Endothelial cell of umbilical vein (primary cell): ENCODE results near the gene DDX46. TPM values are rescaled to one million over a fixed set of nuclear protein-coding genes. Genes with fewer than 3 reads are reported as not detected.

Source experiments
- BruUV-seq: library from RNA; stranded (reverse); fragments of 400-500 nt; replicated peaks from 2 replicates; lab custom pipeline; 2021; lab: Mats Ljungman, UMichigan
- CTCF ChIA-PET: fragments of 300-600, 350-600 bp; sonication (Branson Sonifier 250); formaldehyde crosslinking; loops from one replicate; lab custom pipeline; 2021; ENCODE audit warnings: antibody characterized with exemption, inconsistent platforms; lab: Charles Lee
- POLR2A ChIA-PET: fragments of 300-600, 350-600 bp; sonication (Branson Sonifier 250); formaldehyde crosslinking; loops from one replicate; lab custom pipeline; 2021; ENCODE audit warnings: antibody characterized with exemption, inconsistent platforms; lab: Charles Lee
- DNase-seq: peaks from one replicate; pipeline ENCODE4 v3.0.0-alpha.2; 2011; ENCODE audit warnings: low read depth, low spot score
- FAIRE-seq: peaks from 2 replicates; lab custom pipeline; 2011; peaks lifted over from hg19 to GRCh38; lab: Jason Lieb, UNC
- H2AFZ ChIP-seq: 2 replicates; pipeline ENCODE4 v1.6.0; 2012; ENCODE audit warnings: low read depth, low read length, control low read depth, inconsistent platforms
- H3K27ac ChIP-seq: 2 replicates; pipeline ENCODE4 v1.5.1; 2011; ENCODE audit warnings: low read depth, mild to moderate bottlenecking, control low read depth, low read length, moderate library complexity; ENCODE audit not compliant: insufficient read depth
- H3K27me3 ChIP-seq, 2 experiments: 2 replicates each; pipeline versions ENCODE4 v1.6.0 to v1.6.1; 2011; ENCODE audit warnings: low read length in 2 of 2, mixed read lengths in 1 of 2; ENCODE audit not compliant: control insufficient read depth in 2 of 2, insufficient read depth in 2 of 2
- H3K36me3 ChIP-seq, 2 experiments: 2 replicates in 1 of 2; 3 replicates in 1 of 2; pipeline ENCODE4 v1.5.1; 2011; ENCODE audit warnings: low read length in 2 of 2, mild to moderate bottlenecking in 1 of 2, moderate library complexity in 1 of 2; ENCODE audit not compliant: control insufficient read depth in 2 of 2, insufficient read depth in 2 of 2; ENCODE audit errors: extremely low read depth in 1 of 2
- H3K4me1 ChIP-seq: 3 replicates; pipeline ENCODE4 v1.5.1; 2011; ENCODE audit warnings: mild to moderate bottlenecking, low read length; ENCODE audit not compliant: control insufficient read depth, insufficient read depth; ENCODE audit errors: extremely low read depth
- H3K4me2 ChIP-seq: 2 replicates; pipeline ENCODE4 v1.6.1; 2011; ENCODE audit warnings: low read length, control low read depth, mixed read lengths; ENCODE audit not compliant: insufficient read depth
- H3K4me3 ChIP-seq, 3 experiments: fragments of 200-600 bp in 1 of 3; sonication (generic), shearing (Covaris generic) in 1 of 3; replicated peaks in 1 of 3; 2 replicates each; pipeline ENCODE4 v1.5.1; 2011 to 2016; ENCODE audit warnings: control low read depth in 3 of 3, low read length in 3 of 3, mild to moderate bottlenecking in 2 of 3, inconsistent platforms in 1 of 3, low read depth in 1 of 3, moderate library complexity in 1 of 3; ENCODE audit not compliant: insufficient read depth in 1 of 3
- H3K79me2 ChIP-seq: 2 replicates; pipeline ENCODE4 v1.6.0; 2012; ENCODE audit warnings: low read length, inconsistent platforms; ENCODE audit not compliant: control insufficient read depth, insufficient read depth
- H3K9ac ChIP-seq: replicated peaks from 2 replicates; pipeline ENCODE3; 2011; ENCODE audit warnings: low read length, control low read depth; ENCODE audit not compliant: insufficient read depth; ENCODE audit errors: extremely low read depth
- H3K9me1 ChIP-seq: replicated peaks from 3 replicates; pipeline ENCODE4 v1.6.0; 2011; ENCODE audit warnings: mild to moderate bottlenecking, low read length; ENCODE audit not compliant: control insufficient read depth, insufficient read depth; ENCODE audit errors: extremely low read depth
- H3K9me3 ChIP-seq: replicated peaks from 2 replicates; pipeline ENCODE4 v1.5.1; 2012; ENCODE audit warnings: low read length, inconsistent platforms; ENCODE audit not compliant: control insufficient read depth, insufficient read depth
- H4K20me1 ChIP-seq: replicated peaks from 2 replicates; pipeline ENCODE3; 2011; ENCODE audit warnings: mild to moderate bottlenecking, low read length; ENCODE audit not compliant: control insufficient read depth, insufficient read depth; ENCODE audit errors: extremely low read depth
- CTCF ChIP-seq, 2 donors: IDR thresholded peaks; 1 replicate in 1 of 2; 2 replicates in 1 of 2; pipeline ENCODE4 v1.5.1; 2011; ENCODE audit warnings: low read length in 2 of 2, mild to moderate bottlenecking in 2 of 2, moderate library complexity in 2 of 2, control low read depth in 1 of 2, inconsistent platforms in 1 of 2, low read depth in 1 of 2; ENCODE audit not compliant: insufficient read depth in 1 of 2; ENCODE audit errors: extremely low read depth in 1 of 2
- EZH2 ChIP-seq: IDR thresholded peaks from 2 replicates; pipeline ENCODE4 v1.6.1; 2012; ENCODE audit warnings: borderline replicate concordance, low read depth, mild to moderate bottlenecking, moderate library complexity, low read length, inconsistent platforms; ENCODE audit not compliant: severe bottlenecking
- FOS ChIP-seq: IDR thresholded peaks from 2 replicates; pipeline ENCODE4 v1.6.1; 2011; ENCODE audit warnings: mild to moderate bottlenecking, low read length, moderate library complexity, borderline replicate concordance; ENCODE audit not compliant: insufficient read depth
- GATA2 ChIP-seq: IDR thresholded peaks from 2 replicates; pipeline ENCODE4 v1.7.0; 2011; ENCODE audit warnings: low read depth, mild to moderate bottlenecking, moderate library complexity, mixed read lengths, low read length; ENCODE audit not compliant: insufficient read length, insufficient read depth
- JUN ChIP-seq: IDR thresholded peaks from 2 replicates; pipeline ENCODE4 v1.6.1; 2011; ENCODE audit warnings: borderline replicate concordance, low read depth; ENCODE audit not compliant: insufficient read length, insufficient read depth
- MAX ChIP-seq: IDR thresholded peaks from 2 replicates; pipeline ENCODE4 v1.6.1; 2011; ENCODE audit not compliant: insufficient read depth, insufficient read length
- MYC ChIP-seq: IDR thresholded peaks from one replicate; pipeline ENCODE4 v1.6.1; 2011; ENCODE audit warnings: mild to moderate bottlenecking, low read depth, low read length
- POLR2A ChIP-seq: IDR thresholded peaks from 2 replicates; pipeline ENCODE4 v1.6.1; 2012; ENCODE audit warnings: low read depth, mild to moderate bottlenecking, control low read depth, low read length
- POLR2AphosphoS5 ChIP-seq: IDR thresholded peaks from 2 replicates; pipeline ENCODE4 v1.6.1; 2012; ENCODE audit warnings: low read depth, mild to moderate bottlenecking, control low read depth, low read length, moderate library complexity; ENCODE audit not compliant: insufficient read depth
- dilution Hi-C: fragments of 300-500 bp; cut with MboI; formaldehyde crosslinking; loops from one replicate; pipeline ENCODE4 v1.15.0; 2019; ENCODE audit warnings: low sequenced_read_pairs; ENCODE audit not compliant: extremely low pct_ligation_motif_present
- intact Hi-C: fragments of 100-400 bp; cut with micrococcal nuclease; formaldehyde crosslinking; loops from one replicate; pipeline ENCODE4 v1.10.0; 2022
- polyA plus RNA-seq, 4 experiments: library from polyadenylated mRNA; depleted of rRNA in 3 of 4; stranded (reverse) in 3 of 4; unstranded in 1 of 4; fragments of >200 nt; gene quantifications; 2 replicates each; pipeline versions ENCODE4 v1.2.1 to v1.2.3, GENCODE V29; 2011 to 2012; ENCODE audit warnings: missing spikeins in 1 of 4
- total RNA-seq: library from RNA; stranded (reverse); gene quantifications from 2 replicates; pipeline ENCODE4 v1.2.3, GENCODE V29; 2021

The DDX46 gene
- total and polyA plus RNA-seq, 2 donors (not counting 3 experiments of a cell fraction or from before 2014, with no cell fraction given) = 16.0 to 65.2 TPM

- no peaks in the 10 kb centered on the region for H3K9me3 ChIP-seq
- H2AFZ ChIP-seq = no peak overlapping the region
- no TSS peak for BruUV-seq
- H3K4me1 ChIP-seq = no peaks in the 10 kb centered on the region
- dilution Hi-C loops (no loop called here), intact Hi-C loops (no loop called here)
- no peak overlapping the region for H3K4me2 ChIP-seq
- H3K4me3 ChIP-seq = no peak overlapping the region
- no peak for DNase-seq
- H3K9me1 ChIP-seq = no peaks in the 10 kb centered on the region
- H3K36me3 ChIP-seq = peaks cover 12 to 25% of the 10 kb centered on the region in 2 experiments
- CTCF ChIA-PET = interaction anchor here (0.7 kb wide), 1 partner anchor 67 kb away, joined by 3 read pairs; no protein-coding TSS in a partner anchor
- FAIRE-seq = no peak
- no peaks in the 10 kb centered on the region for H3K79me2 ChIP-seq
- POLR2A ChIA-PET = no interaction called here
- H3K27ac ChIP-seq = no peak overlapping the region
- no peak for TF ChIP-seq CTCF (IDR thresholded peaks at IDR 0.05; ENCODE audit: extremely low read depth in 1 of 2, insufficient read depth in 1 of 2, low read depth in 1 of 2, low read length in 2 of 2)
- TF ChIP-seq POLR2A = no peak
- no peak for TF ChIP-seq MYC
- no peak for TF ChIP-seq EZH2
- no peak for TF ChIP-seq JUN
- no peak for TF ChIP-seq POLR2AphosphoS5
- no peak for TF ChIP-seq MAX
- no peak for TF ChIP-seq GATA2
- TF ChIP-seq FOS = no peak
- H3K9ac ChIP-seq = no peak overlapping the region
- no peaks in the 10 kb centered on the region for H3K27me3 ChIP-seq
- H4K20me1 ChIP-seq = no peaks in the 10 kb centered on the region
Observed at GRCh38 chr5:134792286-134792685, 33.7 kb downstream of the DDX46 start.
